Measurements from ENCODE around the gene METTL1.
"Not testable (repeated sequence)": the region's sequence is repeated elsewhere in the genome, so short reads cannot be mapped to it uniquely, and the experiment has no call there.

METTL1 gene

DNA sequence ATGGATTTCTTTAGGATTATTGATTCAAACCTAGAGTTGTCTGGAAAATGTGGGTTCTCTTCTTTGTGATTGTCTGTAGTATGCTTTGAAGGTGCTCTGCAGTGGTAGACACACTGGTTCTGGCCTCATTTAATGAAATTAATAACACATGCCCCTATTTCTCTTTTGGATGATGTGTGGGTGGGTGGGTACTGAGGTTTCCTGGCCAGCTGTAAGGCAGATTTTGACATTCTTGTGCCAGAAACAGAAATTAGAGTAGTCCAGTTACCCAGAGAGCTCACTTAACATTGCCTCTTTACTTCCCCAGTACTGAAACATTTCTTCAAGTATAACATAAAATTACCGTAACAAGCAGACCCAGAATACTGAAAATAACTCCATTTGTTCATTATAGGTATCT, 25.1 kb upstream of the METTL1 start:
- no peak for FAIRE-seq

DNA sequence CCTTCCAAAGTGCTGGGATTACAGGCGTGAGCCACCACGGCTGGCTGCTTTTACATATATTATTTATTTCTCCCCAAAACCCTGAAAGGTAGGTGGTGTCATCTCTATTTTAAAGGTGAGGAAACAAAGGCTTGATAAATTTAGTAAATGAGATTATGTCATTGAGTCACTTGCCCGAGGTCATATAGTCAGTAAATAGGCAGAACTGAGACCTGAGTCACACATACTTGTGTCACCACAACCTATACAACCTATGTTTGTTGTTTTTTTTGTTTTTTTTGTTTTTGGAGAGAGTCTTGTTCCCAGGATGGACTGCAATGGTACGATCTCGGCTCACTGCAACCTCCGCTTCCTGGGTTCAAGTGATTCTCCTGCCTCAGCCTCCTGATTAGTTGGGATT, 23.4 kb upstream of the METTL1 start:
- no peak for FAIRE-seq

DNA sequence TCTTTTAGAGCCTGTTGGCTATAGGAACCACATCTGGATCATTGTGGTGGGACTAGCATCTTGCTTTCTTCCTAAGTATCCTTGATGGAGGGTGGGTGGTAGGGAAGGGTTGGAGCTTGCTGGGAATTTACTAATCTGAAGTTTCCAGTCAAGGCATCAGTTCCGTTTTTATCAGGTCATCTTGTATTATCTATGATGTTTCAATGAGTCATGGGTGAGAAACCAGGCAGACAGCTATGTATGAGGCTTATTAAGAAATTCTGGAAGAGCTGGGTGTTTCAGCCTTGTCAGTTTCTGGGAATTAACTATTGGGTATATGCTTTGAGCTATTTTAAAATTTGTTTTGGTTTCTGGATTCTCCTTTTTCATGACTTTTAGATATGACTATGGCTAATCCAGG, 22.0 kb upstream of the METTL1 start:
- FAIRE-seq: no peak

DNA sequence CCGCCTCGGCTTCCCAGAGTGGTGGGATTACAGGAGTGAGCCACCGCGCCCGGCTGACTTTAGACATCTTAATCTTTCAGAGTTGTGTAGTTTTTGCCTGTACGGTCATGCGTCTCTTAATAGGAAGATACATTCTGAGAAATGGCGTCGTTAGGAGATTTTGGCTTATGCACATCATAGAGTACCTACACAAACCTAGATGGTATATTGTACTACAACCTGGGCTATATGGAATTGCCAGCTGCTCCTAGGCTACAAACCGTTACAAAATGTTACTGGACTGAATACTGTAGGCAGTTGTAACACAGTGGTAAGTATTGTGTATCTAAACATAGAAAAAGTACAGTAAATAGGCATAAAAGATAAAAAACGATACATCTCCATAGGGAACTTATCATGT, 12.0 kb upstream of the METTL1 start:
- FAIRE-seq: no peak

DNA sequence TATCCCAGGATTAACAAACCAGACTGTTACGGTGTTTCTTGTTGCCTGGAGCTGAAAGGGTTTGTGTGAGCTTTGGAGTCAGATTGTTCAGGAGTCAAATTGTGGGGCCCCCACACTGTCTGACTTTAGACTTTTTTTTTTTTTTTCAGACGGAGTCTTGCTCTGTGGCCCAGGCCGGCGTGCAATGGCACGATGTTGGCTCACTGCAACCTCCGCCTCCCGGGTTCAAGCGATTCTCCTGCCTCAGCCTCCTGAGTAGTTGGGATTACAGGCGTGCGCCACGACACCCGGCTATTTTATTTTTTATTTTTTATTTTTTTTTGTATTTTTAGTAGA, 11.5 kb upstream of the METTL1 start:
- no peak for FAIRE-seq

DNA sequence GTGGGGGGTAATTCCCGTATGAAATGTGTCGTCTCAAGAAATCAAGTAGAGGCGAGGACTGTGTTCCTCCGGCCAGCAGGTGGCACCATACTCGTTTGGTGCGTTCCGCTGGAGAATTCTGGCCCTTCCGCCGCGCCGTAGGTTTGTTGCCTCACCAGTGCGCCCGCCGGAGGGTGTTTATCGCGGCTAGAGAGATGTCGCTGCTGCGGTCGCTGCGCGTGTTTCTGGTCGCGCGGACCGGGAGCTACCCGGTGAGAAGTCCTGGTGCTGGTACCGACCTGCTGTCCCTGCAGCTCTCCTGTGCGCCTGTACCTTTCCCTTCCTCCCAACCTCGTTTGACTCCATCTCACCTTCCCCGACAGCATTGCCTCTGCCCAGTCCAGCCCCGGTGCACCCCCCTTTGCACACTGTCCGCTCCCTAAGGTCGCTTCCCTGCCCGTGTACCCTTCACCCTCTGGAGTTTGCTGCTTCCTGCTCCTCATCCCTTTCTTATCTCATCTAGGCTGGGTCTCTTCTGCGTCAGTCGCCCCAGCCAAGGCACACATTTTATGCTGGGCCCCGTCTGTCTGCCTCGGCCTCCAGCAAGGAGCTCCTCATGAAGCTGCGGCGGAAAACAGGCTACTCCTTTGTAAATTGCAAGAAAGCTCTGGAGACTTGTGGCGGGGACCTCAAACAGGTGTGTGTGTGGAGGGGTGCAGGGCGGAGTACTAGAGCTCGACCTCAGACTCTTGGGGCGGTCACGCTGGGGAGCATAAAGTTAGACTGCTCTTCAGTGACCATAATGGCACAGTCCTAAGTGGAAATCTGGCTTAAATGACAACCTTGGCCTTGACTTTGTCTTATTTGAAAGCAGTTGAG, 10.9 kb upstream of the METTL1 start, which contains the start of gene TSFM:
TSS of gene TSFM (plus strand) at position 180 of the 858 bp plus-strand sequence. CDS start at position 195, 15 bp downstream.
- no peak for FAIRE-seq

DNA sequence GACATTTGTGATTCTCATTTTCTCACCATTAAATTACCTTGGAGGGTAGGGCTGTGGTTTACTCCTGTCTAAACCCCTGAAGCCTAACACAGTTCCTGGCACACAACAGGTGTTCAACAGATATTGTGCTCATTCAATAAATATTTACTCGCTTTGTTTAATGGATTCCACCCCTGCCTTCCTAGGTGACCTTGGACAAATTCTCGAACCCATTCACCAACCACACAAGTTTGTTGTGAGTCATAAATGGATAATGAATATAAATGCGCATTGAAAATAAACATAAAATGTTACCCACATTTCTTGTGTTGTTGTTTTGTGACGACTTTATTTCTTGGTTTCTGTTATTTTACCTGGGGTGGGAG, 10.3 kb upstream of the METTL1 start:
- FAIRE-seq: no peak

DNA sequence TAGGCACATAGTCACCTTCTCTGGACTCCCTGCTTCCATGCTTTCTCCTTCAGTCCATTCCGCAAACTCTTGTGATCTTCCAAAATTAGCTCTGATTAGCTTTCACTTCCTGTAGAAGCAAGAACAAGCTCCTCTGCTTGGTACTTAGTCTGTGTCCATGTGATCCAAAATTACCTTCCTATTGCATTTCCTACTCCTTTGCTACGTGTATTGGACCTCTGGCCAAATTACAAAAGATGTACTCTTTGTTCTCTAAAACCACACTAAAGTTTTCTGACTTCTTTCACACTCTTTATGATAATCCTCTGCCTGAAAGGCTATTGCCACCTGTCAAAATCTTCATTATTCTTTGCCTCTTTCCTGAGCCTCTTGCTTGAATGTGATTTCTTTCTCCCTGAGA, 9.9 kb upstream of the METTL1 start:
- FAIRE-seq: no peak

DNA sequence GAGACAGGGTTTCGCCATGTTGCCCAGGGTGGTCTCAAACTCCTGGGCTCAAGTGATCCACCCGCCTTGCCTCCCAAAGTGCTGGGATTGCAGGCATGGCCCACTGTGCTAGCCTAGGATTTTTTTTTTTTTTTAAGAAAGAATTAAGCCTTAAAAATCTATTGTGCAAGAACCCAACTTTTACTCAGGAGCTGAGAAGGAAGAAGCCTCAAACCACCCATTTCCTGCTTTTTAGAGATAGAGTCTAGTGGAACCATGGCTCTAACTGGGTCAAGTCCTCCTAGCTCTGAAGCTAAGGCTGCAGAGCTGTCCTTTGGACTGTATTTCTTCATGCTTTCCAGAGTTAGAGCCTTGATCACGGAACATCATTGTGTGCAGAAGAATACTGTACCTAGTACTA, 9.3 kb upstream of the METTL1 start:
- no peak for FAIRE-seq

DNA sequence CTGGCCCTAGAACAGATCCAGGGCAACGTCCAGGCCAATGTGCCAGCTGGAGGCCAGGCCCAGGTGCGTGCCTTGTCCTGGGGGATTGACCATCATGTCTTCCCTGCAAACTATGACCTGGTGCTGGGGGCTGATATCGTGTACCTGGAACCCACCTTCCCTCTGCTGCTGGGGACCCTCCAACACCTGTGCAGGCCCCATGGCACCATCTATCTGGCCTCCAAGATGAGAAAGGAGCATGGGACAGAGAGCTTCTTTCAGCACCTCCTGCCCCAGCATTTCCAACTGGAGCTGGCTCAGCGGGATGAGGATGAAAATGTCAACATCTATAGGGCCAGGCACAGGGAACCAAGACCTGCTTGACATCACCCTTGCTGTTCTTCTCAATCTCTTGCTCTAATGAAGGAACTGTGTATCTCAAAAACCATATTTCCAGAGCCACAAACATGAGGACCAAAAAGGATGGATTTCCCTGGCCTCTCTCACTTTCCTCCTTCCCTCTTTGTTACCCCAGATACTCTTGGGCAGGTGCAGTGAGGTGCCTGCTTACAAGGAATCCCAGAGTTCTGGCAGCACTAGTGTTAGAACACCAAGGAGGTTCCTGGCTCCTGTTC, 8.5 kb upstream of the METTL1 start:
- FAIRE-seq: no peak

DNA sequence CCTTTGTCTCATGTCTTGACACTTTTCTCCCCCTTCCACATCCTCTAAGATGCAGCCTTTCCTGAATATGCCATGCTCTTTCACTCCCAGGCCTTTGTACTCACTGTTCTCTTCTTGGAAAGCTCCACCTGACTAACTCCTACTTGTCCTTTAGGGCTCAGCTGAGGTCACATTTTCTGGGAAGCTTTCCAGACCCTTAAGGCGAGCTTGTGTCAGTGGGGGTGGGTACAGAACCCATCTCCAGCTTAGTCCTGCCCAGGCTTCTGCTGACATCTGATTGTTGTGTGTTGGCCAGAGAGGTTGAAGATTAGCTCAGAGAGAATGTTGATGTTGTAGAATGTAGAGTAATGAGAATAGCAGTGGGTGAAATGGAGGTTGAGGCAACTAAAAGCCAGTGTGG, 7.8 kb upstream of the METTL1 start:
- no peak for FAIRE-seq

DNA sequence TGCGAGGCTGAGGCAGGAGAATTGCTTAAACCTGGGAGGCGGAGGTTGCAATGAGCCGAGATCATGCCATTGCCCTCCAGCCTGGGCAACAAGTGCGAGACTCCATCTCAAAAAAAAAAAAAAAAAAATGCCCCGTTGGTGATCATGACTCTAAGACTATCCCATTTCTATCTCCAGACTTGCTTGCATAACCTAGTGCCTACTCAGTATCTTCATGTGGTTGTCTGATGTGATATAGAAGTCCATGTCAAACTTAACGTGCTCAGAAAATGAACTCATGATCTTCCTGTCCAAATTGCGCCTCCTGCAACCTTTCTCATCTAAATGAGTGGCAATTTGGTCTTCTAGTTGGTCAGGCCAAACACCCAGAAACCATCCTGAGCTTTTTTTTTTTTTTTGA, 6.0 kb upstream of the METTL1 start:
- no peak for FAIRE-seq

DNA sequence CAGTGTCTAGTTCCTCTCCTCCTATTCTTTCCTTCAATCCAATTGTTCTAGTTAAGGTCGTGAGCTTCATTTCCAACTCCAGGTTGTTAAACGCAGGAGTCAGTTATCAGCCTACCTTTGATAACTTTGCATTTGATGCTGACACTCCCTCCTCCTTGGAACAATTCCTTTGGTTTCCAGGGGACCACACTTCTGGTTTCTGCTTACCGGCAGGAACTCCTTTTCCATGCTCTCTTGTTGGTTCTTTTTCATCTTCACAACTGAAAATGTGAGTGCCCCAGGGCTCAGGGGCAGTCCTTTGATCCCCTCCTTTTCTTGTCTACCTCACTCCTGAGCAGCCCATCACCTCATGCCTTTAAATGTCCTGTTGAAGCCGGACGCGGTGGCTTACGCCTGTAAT, 5.5 kb upstream of the METTL1 start:
- no peak for FAIRE-seq

DNA sequence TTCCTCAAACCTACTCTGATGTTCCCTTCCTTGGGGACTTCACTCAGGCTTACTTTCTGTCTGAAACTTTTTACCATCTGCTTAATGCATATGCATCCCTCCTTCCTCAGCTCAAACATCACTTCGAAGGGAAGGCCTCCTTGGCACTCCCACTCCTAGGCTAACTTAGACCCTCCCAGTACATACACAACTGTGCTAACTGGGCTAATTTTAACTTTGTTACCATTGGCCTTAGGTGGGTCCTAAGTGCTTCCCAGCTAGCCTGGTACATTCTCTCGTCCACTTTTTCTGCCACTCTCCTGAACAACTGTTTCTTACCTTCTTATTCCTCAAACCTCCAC, 4.3 kb upstream of the METTL1 start:
- no peak for FAIRE-seq

DNA sequence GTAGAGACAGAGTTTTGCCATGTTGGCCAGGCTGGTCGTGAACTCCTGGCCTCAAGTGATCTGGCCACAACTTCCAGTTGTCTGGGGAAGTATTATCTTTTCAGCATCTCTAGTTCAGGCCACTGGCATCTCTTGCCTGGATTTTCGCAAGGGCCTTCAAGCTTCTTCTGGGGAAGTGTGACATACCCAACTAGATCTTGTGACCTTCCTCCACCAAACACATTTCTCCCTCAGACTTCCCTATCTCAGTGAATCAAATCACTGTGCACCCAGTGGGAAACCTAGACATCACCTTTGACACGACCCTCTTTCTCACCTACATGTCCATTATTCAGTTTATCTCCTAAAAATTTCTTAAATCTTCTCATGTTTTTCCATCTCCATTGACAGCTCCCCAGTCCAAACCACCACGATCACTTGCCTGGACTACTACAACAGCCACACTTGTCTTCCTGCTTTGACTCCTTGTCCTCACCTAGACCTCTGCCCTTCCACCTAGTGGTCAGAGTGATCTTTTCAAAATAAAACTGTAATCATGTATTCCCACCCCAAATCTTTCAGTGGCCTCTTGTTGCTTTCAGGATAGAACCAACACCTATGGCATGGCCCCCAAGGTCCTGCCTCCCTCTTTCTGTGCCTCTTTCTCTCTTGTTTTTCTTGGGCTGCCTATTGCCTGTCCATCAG, 3.8 kb upstream of the METTL1 start:
- no peak for FAIRE-seq

DNA sequence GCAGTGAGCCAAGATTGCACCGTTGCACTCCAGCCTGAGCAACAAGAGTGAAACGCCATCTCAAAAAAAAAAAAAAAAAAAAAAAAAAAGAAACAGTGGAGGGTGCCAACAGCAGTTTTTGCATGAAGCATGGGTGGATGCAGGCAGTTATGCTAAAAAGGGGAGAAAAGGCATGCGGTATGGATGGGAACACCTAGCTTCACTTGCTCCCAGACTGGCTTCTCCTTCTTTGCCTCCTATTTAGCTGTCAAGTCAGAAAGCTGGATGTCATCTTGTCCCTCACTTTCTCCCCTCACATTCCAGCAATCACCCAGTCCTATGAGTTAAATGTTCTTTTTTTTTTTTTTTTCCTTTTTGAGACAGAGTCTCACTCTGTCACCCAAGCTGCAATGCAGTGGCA, 3.1 kb upstream of the METTL1 start:
- FAIRE-seq: no peak

DNA sequence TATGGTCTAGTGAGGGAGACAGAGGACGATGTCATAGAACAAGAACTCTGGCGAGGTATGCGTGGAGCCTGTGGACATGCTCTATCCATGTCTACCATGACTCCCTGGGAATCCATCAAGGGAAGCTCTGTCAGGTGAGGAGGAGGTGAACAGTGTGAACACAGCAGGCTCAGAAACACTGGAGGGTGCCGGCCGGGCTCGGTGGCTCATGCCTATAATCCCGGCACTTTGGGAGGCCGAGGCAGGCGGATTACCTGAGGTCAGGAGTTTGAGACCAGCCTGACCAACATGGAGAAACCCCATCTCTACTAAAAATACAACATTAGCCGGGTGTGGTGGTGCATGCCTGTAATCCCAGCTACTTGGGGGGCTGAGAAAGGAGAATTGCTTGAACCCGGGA, 2.7 kb upstream of the METTL1 start:
- FAIRE-seq: not testable (repeated sequence)

DNA sequence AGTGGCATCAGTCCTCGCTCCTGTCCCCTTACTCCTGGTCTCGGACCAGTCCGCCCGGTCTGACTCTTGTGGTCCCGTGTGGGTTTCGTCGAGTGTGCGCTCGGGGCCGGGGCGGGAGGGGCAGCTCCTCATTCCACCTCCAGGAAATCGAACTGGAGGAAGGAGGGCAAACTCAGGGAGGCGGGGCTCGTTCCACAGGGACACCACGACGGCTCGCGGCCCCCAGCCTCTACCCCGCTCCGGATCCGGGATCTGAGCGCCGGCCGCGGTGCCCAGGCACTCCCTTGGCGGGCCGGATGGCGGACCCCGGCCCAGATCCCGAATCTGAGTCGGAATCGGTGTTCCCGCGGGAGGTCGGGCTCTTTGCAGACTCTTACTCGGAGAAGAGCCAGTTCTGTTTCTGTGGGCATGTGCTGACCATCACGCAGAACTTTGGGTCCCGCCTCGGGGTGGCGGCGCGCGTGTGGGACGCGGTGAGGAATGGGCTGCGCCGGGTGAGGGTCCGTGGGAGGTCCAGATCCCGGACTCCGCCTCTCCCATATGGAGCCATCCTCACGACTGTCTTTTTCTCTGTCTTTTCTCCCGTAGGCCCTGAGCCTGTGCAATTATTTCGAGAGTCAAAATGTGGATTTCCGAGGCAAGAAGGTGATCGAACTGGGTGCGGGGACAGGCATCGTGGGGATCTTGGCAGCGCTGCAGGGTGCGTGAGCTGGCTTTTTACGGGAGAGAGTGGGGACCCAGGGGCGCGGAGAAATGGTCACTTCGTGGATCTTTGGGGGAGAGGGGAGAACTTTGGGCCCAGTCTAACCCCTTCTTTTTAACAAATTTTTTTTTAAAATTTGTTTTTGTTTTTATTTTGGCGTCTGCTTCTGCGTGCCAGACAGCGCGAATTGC, 771 bp upstream of the METTL1 start, which contains the start of gene EEF1AKMT3:
TSS of gene EEF1AKMT3 (plus strand) at position 186 of the 894 bp plus-strand sequence. CDS start at position 297, 111 bp downstream.
- FAIRE-seq: no peak

DNA sequence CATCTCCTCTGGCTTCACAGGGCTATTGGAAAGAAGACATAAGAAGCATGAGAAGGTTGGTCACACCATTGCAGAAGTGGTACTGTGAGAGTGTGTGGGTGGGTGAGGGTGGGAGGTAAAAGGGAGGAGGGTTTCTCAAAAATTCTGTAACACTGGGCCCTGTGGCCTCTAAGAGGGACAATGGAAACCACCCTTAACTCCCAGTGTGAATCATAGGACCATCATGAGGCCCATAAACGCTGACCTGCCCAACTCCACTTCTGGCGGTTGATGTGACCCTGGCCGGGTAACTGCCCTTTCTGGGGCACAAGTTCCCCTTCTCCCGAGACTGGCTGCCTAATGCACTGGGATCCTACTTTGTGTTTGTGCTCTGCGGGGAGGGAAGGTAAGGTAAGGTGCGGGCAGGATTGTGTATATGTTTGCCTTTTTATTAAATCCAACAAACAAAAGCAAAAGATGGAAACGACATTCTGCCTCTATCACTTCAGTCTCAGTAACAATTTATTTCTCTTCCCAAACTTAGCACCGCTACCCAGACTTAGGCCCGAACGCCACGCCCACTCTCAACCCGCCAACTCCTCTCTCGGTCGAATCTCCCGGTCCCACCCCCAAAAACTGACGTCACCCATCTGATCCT, 551 bp downstream of the METTL1 start:
- no peak for FAIRE-seq

DNA sequence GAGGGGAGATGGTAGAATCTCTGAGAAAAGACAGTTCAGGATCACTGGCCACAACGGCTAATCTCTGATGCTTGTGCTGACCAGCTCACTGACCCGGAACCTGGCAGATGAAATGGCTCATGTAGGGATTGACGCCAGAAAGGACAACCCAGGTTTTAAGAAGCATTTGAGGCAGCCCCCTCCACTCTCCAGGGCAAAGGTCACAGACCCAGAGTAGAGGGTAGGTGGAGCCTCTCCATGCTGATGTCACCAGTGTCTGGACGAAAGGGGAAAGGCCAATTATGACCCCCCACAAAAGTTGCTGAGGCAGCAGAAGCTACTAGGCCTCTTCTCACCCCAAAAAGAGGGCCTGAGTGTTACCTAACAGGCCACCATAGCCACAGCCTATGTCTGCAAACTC, 1.2 kb downstream of the METTL1 start:
- no peak for FAIRE-seq

DNA sequence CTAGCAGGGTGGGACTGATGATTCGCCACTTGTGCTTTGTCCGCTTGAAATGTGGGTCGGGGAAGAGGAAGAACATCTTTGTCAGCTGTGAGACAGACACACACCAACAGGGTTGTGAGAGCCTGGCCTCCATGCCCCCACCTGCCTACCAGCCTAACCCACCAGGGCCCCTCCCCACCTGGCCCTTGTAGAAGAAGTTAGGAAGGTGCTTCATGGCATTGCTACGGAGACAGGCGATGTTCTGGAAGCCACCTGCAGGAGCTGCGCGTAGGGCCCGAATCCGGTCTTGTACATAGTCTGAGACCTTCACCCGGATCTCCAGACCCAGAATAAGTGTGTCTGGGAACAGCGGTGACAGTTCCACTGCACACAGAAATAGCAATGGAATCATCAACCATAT, 2.3 kb downstream of the METTL1 start:
- no peak for FAIRE-seq

DNA sequence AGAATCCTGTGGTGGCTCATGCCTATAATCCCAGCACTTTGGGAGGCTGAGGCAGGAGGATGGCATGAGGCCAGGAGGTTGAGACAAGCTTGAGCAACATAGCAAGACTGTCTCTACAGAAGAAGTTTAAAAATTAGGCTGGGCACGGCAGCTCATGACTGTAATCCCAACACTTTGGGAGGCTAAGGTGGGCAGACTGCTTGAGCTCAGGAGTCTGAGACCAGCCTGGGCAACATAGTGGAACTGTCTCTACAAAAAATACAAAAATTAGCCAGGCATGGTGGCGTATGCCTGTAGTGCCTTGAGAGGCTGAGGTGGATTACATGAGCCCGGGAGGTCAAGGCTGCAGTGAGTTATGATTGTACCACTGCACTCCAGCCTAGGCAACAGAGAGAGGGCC, 4.0 kb downstream of the METTL1 start:
- FAIRE-seq: no peak

DNA sequence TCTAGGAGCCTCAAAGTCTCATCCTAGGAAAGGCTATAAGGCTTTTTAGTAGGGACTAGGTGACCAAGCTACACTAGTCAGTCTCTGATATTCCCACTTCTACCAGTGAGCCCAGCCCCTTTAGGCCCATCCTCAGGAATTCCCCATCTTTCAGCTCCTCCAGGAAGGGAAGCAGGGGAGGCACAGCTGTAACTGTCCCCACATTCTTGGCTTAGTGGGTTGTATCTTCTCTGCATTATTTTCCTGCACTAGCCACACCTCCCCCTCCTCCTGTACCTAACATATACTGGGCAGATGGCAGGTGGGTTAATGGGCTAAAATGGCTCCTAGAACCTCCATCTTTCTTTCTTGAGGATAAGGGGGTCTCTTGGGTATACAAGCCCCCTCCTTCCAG, 4.6 kb downstream of the METTL1 start:
- no peak for FAIRE-seq

Measured in islet of Langerhans (tissue), 1 donor.